ENCODE data around the gene CDYL. TPM values are rescaled to one million over a fixed set of nuclear protein-coding genes. Genes with fewer than 3 reads are reported as not detected.

CDYL gene
- total and polyA plus RNA-seq, 2 of the 4 experiments (the other 2 are of a cell fraction), result 14.2 to 92.1 TPM

DNA sequence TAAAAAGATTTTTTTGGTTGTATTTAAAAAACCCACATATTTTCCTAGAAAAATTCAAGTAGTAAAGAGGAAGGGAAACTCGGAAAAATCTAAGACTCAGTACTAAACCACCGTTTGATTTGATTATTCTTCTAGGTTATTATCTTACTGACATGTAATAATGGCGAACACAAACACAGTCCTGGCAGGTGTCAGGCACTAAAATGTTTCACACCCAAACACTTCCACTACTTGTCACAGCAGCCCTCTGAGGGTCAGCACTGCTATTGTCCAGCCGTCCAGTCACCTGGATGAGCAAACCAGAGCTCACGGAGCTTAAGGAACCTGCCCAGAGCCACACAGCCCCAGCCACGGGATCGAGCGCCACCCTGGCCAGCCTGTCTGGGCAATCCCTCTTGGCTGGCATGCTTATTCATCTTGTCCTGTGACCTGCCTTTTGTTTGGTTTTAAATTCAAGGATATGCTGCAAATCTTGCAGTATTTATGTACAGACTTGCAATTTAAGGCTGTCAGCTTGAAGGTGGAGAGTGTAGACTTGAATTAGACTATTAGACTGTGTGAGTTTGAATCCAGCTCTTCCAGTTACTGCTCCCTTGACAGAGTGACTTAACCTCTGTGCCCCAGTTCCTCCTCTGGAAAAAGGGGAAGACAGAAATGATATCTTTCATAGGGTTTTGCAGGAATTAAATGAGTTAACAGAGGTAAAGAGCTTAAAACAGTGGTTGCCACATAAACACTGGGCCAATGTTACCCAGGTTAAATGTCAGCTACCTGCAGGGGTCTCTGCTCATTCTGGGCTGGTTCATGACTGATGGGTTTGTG, 82.2 kb downstream of the CDYL start:
- Histone ChIP-seq H3K56ac (ENCODE audit: extremely low read depth, insufficient read depth, low read length) (no peak overlapping the region), H3K9me1 (ENCODE audit: insufficient read depth, low read length) (peaks cover 14% of the 10 kb centered on the region), H3K18ac (ENCODE audit: low read depth, low read length) (no peak overlapping the region), H4K8ac (ENCODE audit: low read depth in 2 of 2, low read length in 2 of 2) (no peak overlapping the region), H2AK9ac (replicated peaks; ENCODE audit: low read depth, low read length, poor library complexity) (no peak overlapping the region), H3K27me3 (ENCODE audit: control insufficient read depth, insufficient read depth, low read length) (no peaks in the 10 kb centered on the region), H4K5ac (ENCODE audit: low read depth, low read length) (no peak overlapping the region), H3K27ac (ENCODE audit: insufficient read depth, low read length) (no peak overlapping the region), H3K23ac (ENCODE audit: low read depth, low read length) (no peak overlapping the region), H2AFZ (replicated peaks; ENCODE audit: low read length, poor library complexity) (no peak overlapping the region), H3K4me3 (ENCODE audit: insufficient read depth, low read depth, low read length) (no peak overlapping the region), H2BK20ac (ENCODE audit: low read depth, low read length) (no peak overlapping the region), H4K20me1 (ENCODE audit: insufficient read depth, low read length) (peaks cover 72% of the 10 kb centered on the region), H3K9ac (ENCODE audit: low read depth, low read length) (no peak overlapping the region), H3K4me2 (ENCODE audit: low read depth, low read length) (no peak overlapping the region), H3K36me3 (ENCODE audit: control insufficient read depth, insufficient read depth, low read length) (0 out of 2 replicates have a peak, but pooled peaks cover 2% of the 10 kb centered on the region), H3K79me1 (ENCODE audit: low read depth in 1 of 2, low read length in 2 of 2) (peaks cover 58 to 79% of the 10 kb centered on the region in 2 experiments), H3K14ac (replicated peaks; ENCODE audit: low read depth, low read length) (no peak overlapping the region), H2BK5ac (ENCODE audit: low read depth, low read length, poor library complexity, severe bottlenecking) (no peak overlapping the region), H2BK15ac (ENCODE audit: low read depth, low read length) (no peak overlapping the region), H4K91ac (ENCODE audit: insufficient read depth, low read depth, low read length) (no peak overlapping the region), H3K4me1 (ENCODE audit: control insufficient read depth, insufficient read depth, low read length) (peaks cover 1% of the 10 kb centered on the region; the same call in 1 of the 2 replicates), H3K9me3 (ENCODE audit: control insufficient read depth, insufficient read depth, low read length) (no peaks in the 10 kb centered on the region), H2BK120ac (ENCODE audit: low read depth, low read length) (no peak overlapping the region), H2AK5ac (ENCODE audit: low read depth, low read length) (no peak overlapping the region), H3K4ac (ENCODE audit: low read depth, low read length) (no peak overlapping the region)
- TF ChIP-seq CEBPB (IDR thresholded peaks at IDR 0.05; ENCODE audit: low read depth, low read length), result no peak
- no peak for TF ChIP-seq POLR2A (IDR thresholded peaks at IDR 0.05; ENCODE audit: low read depth, low read length)
- TF ChIP-seq, protein P1, sequence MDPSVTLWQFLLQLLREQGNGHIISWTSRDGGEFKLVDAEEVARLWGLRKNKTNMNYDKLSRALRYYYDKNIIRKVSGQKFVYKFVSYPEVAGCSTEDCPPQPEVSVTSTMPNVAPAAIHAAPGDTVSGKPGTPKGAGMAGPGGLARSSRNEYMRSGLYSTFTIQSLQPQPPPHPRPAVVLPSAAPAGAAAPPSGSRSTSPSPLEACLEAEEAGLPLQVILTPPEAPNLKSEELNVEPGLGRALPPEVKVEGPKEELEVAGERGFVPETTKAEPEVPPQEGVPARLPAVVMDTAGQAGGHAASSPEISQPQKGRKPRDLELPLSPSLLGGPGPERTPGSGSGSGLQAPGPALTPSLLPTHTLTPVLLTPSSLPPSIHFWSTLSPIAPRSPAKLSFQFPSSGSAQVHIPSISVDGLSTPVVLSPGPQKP (IDR thresholded peaks at IDR 0.05; ENCODE audit: borderline replicate concordance, low read depth, low read length), result no peak
- no peak for TF ChIP-seq RFX5 (IDR thresholded peaks at IDR 0.05; ENCODE audit: low read depth, low read length)
- BruUV-seq (replicated peaks), result no TSS peak
- no peak for ATAC-seq (ENCODE audit: low read depth)
- dilution Hi-C loops (cut with HindIII; ENCODE audit: low sequenced_read_pairs, unreplicated experiment) (no loop called here), in situ Hi-C loops (cut with MboI; ENCODE audit: low sequenced_read_pairs) (no loop called here), intact Hi-C loops (cut with micrococcal nuclease) (no loop called here)
- ChIA-PET CTCF (interaction anchor here (0.6 to 1.0 kb wide), 2 partner anchors 12 to 24 kb away, joined by 3 to 5 read pairs; no protein-coding TSS in a partner anchor), POLR2A (ENCODE audit: unreplicated experiment) (no interaction called here)
- DNase-seq, result no peak
- 95% methylated on average over 4 of the region's 8 CpGs; no CpG with 5 or more reads in 1 of the 2 experiments for WGBS, 2 experiments (ENCODE audit: extremely low coverage in 2 of 2, insufficient read length in 1 of 2)

Data from IMR-90 (cell line).